HG03432 (cell line): ENCODE measurements around the gene DDN.
A peak's percentile ranks its signal among the peaks of the same experiment; 100 is the strongest.

Experiments
- ATAC-seq: cut with Tn5 transposase; IDR thresholded peaks from one replicate; pipeline ENCODE4 v1.9.1; 2021; ENCODE audit warnings: mild to moderate bottlenecking, moderate library complexity; ENCODE audit not compliant: unreplicated experiment

Gene DDN

DNA sequence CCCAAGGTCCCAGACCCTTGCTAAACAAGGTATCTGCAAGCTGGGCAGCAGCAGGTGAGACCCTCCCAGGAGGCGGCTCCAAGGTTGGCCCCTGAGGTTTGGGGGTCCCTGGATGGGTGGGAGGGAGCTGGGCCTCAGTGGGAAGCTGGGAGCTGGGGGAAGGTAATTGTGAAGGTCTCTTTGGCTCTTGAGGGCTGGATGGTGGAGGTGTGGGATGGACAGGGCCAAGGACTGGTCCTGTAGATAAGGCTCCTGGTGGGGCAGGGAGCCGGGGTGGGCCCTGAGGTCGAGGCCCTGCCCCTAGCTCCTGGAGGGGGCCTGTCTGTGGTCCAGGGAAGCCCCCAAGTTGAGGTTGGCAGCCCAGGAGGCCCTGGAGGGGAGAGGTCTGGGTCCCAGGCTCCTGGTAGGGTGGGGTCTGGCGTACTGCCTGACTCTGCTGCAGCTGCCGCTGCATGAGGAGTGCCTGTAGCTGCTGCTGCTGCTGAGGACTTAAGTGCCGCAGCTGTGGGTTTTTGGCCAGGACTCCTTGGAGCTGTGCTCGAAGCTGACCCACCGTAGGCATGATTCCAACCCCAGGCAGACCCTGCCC is 32.5 kb upstream of the DDN start:
- no peak for ATAC-seq

DNA sequence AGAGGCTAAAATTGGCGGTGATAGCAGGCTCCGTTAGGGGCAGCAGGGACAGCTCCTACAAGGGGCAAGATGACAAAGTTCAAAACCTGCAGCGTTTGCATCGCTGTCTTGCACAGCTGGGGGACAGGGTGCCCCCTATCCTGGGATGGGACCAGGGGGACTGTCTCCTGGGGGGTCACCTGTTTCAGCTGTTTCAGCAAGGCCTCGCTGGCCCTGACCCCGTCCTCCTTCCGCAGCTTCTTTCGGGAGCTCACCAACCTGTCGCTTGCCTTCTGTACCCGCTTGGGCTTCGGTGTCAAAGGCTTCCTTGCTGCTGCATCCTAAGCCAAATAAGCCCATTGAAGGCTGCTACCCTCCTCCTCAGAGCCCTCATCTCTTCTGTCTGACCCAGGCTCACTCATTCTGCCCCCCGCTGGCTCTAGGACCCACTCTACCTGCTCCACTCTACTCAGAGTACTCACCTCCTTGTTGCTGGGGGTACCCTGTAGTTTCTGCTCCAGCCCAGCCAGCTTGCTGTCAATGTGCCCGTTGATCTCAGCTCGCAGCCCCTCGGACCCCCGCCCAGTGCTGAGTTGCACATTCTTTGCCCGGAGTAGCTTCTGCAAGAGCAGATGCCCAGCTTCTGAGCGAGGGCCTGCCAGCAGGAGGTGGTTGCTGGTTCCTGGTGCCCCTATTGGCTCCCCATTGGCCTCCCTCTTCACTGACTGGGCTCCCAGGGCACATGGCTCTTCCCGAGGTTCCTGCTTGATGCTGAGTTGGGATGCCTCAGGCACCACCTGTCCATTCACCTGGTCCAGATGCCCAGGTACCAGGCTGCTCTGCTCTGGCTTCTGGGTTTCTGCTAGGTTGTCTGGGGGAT is 31.8 kb upstream of the DDN start:
- ATAC-seq = no peak

DNA sequence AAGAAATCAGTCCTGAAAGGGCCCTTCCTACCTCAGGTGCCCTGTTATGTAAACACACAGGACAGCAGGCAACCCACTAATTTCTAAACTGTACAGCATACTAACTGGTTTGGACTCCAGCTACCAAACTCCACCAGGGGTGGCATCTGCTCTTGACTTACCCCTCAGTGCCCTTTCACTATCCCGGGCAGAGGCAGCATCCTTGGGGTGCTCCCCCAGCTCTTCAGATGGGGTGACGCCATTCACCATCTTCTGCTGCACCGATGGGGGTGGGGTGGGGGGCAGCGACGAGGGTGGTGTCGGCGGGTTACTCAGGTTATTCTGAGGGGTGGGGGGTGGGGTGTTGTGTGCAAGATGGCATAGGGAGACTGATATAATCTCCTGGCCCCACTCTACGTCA is 30.9 kb upstream of the DDN start:
- ATAC-seq = no peak

DNA sequence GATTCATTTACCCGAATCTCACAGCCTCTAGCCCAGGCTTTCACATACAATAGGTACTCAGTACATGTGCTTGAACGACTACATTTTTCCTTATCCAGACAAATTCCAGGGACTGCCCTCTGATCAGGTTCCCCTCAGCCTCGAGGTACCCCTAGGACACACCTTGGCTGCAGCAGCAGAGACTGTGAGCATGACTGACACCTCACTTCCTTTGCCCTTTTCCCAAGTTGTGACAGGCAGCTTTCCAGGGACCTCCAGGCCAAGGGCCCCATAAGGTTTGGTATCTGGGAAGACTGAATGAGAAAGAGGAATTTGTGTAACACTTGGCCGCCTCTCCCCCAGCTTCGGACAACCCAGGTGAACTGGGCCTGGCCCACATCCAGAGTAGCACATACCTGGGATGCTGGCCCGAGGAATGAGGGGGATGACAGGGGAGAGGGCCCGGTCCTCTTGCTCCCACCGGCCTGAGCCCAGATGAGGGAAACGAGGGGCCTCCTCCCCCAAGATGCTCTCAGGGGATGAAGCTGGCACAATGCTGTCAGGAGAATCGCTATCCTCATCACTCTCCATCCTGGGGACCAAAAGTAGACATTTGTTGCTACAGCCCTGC is 29.6 kb upstream of the DDN start:
- no peak for ATAC-seq

DNA sequence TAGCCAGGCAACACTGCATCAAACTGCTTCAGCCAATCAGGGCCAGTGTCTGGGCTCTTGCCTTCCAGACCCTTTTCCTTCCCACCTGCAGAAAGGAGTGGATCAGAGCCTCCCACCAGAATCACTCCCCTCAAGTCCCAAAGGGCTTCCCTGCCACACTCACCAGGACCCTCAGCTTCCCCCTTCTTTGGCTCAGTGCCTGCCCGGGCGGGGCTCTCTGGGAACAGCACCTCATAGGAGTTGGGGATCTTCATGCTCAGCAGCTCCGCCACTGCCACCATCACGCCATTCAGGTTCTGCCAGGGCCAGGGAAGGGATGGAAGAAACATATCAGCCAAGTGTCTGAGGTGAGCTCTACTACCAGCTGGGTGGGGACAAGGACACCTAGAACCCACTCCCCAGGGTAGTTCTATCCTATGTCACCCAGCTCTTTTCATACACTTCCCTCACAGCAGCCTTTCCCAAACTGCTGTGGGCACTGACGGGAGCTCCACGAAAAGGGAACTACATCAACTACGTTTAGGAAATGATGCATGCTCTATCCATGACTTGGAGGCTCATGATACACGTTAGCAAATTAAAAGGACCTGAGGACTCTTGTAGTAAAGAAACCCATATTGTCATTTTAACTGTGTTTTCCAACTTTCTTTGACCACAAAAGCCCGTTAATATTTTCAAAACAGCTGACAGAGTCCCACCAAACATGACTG is 28.8 kb upstream of the DDN start:
- no peak for ATAC-seq

DNA sequence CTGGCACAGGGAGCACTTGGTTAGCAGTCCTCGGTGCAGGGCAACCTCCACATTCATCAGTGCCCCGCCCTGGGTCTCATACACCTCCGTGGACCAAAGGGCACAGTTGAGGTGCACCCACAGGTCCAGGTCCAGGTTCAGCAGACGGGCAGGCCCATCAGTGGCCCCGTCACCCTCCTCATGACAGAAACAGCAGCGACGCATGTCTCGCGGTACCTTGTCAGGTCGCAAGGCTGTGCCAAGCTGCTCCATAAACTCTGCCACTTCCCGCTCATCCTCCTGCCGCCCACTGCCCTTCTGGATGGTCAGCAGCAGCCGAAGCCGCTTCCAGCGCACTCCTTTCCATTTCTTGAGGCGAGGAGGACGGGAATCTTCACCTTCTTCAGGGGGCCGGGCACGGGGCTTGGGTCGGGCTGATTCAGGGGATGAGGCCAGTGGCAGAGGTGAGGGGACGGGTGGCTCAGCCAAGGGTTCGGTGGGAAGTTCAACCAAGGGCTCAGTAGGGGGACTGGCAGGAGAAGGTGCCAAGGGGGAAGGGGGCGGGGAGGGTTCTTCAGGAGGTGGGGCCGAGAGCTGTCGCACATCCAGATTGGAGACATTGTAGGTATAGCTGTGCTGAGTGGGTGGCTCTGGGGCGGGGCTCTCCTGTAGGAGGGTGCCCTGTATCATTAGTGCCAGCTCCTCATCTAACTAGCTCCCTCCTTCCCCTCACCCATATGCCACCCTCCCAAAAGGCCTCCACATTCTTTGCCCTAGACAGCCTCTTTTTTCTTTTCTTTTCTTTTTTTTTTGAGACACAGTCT is 27.7 kb upstream of the DDN start:
- no peak for ATAC-seq

DNA sequence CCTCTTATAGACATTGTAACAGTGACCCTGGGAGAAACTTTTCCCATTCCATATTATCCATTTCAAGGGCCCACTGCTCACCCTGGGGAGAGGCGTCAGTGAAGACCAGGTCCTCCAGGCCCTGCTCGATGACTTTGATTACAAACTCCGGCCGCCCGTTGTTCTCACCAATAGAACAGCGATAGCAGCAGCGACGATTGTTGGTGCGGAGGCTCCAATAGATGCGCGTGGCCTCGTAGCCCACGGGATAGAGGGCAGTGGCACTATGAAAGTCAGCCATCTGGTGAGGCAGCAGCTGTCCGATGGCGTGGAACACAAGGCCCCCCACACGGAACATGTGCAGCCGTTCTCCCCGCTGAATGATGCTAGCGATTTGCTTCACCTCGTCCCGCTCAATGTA is 26.9 kb upstream of the DDN start:
- no peak for ATAC-seq

DNA sequence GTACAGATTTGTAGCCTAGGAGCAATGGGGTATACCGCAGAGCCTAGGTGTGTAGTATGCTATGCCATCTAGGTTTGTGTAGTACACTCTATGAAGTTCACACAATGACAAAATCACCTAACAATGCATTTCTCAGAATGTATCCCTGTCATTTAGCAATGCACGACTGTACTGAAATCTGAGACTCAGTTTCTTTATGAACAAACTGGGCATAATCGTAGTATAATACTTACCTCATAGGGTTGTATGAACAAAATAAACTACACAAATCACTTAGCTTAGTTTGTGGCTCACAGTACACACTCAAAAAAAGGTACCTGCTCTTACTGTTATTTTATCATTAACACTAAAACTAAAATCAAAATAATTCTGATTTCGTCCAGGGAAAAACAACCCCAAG is 26.3 kb upstream of the DDN start:
- ATAC-seq = no peak

DNA sequence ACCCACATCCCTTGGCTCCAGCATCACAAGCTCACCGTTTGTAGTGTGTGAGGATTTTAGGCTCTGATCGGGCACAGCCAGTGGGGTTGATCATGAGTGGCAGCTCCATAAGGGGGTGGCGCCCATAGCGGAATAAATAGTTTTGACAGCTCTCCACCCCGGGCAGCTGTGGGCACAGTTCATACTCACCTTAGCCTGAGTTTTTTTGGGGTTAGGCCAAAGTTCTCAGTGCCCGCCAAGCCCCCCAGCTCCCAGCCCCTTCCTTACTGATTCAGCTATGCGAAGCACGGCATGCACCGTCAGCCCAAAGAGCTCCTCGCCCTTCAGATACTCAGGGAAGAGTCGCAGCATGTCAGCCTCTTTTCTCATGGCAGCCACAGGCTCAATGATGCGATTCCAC is 25.4 kb upstream of the DDN start:
- ATAC-seq = no peak

DNA sequence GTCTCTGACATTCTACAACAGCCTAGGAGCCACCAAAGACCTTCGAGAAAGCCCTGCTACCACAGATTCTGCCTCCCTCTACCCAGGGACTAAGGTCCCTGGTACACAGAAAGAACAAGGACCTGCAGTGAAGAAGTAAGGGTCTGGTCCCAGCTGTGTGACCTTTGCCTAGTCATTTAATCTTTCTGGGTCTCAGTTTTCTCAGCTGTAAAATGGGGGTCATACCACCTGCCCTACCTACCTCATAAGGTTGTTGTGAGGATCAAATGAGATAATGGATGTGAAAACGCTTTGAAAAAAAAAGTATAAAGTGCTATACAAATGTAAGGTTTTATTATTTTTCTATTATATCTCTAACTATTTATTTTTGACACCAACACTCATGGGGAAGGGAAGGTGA is 24.6 kb upstream of the DDN start:
- no peak for ATAC-seq

DNA sequence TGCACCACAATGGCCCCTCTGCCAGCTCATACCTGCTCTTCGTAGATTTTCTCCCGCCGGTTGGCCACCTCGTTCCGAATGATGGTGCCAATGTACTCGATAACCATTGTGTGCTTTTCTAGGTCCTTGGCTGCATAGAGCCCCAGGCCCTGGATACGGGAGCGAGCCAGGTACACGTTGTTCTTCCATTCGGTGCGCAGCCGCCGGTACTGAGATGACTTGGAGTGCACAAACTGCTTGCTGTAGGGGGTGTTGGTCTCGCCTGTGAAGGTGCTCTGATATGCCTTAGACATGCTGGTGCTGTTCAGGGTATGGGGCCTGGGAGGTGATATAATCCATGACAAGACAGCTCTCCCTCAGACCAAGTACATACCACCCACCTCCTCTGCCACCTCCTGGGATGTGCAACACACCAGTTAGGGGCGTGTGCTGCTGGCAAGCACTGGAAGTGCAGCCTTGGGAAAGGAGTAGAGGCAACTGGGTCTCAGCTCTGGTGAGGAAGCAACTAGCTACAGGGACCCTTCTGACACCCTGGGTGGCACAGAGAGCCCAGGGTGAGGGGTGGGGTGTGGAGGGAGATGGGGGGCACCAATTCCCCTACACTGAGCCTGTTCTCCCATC is 23.5 kb upstream of the DDN start:
- ATAC-seq = no peak

DNA sequence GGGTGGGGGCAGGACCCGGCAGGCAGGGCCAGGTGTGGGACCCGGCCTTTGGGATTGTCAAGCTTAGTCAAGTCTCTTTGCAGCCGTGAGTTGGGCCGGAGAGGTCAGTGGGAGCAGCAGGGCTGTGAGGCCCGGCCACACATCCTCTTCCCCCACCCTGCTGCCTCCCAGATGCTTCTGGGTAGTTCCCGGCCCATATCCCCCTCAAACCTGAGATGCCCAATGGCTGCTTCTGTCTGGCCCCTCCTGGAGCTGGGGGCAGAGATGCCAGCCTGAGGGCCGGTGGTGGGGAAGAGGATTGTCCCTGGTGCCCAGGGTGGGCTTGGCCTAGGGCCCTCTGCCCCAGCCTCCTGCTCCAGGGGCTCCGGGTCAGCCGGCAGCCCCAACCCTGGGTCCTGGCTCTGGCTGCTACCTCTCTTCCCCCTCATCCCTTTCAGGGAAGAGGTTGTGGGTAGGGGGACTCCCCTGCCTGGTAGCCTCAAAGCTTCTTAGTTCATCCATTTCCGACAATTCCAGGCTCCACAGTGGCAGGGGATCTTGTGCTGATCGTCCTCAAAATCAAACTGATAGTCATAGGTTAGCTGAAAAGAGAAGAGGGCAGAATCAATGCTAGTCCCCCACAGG is 22.2 kb upstream of the DDN start:
- ATAC-seq = no peak

DNA sequence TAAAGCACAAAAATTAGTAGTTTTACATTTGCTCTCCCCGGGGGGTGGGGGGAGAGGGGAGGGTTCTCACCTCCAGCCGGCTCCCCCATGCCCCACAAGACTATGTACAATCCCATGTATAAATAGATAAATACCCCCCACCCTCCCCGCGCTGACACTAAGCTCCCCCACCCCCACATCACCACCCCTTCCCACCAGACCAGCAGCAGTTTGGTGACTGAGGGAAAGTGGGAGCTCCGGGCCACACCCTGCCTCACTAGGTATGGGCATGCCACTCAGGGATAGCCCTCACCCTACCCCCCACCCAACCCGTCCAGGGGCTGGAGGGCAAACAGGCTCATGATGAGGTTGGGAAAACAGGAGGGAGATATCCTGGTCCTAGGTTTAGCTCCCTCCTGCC is 21.3 kb upstream of the DDN start:
- no peak for ATAC-seq

DNA sequence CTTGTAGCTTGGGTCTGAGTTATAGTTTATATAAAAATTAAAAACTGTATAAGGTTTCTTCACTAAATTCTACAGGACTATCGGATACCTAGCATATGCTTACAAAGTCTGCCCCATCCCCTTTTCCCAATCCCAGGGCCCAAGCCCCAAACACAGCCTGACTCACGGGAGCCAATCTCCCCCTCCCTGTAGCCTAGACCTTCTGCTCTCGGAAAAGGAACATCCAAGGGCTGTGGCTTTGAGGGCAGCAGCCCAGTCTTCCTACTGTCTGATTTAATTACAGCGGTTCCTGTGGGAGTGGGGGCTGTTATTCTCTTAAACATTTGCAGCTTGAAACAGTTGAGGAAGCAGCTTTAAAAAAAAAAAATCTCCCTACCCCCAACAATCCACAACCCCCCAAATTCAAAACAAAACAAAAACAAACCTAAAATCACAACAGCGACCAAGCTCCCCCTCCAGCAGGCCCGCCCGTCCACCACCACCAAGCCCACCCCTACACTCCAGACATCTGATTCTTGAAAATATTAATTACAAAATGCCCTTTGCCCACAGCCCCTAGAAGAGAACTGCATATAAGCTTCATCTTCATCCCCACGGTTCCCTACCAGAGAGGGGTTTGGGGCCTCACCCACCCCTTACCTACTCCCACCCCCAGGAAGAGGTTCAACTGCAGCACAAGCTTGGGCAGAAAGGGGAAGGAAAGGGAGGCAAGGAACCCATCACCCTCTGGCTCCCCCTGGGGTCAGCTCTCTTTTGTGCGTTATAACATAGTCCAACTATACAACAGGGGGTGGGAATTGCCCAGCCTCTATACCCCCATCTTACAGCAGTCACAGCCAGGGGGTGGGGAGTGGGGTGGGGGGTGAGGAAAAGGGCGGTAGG is 20.5 kb upstream of the DDN start:
- no peak for ATAC-seq

DNA sequence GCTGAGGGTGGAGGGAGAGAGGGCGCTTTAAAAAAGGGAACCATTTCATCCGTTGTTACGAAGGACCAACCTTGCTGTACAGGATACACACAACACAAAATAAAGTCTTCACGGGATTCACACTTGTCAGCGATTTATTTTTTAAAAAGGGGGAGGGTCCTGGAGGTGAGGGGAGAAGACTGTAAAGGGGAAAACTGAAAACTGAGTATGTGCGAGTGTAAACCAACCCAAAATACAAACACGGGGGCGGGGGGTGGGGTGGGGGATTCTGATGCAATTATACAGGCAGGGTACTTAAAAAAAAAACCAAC is 19.9 kb upstream of the DDN start:
- peak; percentile 18 for ATAC-seq

DNA sequence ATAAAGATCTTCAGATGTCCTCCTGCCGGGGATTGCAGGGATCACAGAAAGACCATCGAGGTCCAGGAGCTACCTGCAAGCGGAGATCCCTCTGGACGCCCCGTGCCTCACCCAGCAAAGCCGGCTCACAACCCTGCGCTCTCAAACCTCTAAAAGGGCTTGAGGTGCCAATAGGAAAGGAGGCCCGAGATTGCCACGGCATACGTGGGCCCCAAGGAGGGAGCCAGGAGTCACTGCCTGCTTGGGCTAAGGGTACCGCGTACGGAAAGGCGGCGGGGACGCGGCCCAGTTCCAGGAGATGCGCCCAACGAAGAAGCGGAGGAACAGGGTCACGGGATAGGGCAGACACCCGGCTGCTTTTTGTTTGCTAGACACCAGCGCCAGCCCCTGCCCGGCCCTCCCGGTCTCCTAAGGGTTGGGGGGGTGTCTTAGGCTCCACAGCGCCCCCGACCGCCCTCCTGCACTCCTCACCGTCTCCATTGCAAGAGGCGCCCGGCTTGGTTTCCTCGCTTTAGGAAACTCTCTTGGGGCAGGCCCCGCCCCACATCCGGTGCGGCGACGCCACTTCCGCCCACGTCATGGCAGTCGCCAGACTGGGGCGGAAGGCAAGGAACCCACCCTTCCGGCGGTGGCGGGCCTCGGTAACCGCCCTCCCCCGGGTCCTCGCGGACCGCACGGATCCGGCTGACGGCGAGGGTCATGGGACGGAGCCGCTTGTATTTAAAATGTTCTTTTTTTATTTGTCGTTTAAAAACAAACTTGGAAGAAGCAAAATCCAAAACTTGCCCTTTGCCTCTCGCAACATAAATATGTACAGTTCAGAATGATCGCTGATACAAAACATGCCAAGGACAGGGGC is 19.3 kb upstream of the DDN start, which contains the start of gene PRKAG1:
Gene PRKAG1, minus strand, starts transcription at position 516 of the 859 bp plus-strand sequence. Its CDS starts 36 bp downstream, at position 480.
- peak; percentile 90 for ATAC-seq

DNA sequence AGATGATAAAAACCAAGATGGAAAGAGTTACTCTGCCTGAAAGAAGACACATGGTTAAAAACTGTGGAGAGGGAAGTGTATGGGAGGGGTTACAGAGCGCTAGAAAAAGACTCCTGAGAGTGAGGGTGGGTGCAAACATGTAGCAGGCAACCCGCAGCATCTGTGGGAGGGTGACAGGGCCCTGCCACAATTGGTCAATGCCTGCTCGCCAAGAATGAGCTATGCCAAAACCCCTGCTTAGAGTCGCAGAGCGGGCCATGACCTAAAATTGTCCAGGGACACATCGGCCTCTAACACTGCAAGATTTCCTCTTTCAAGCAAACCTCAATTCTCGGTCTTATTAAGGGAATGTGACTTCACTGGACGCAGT is 18.7 kb upstream of the DDN start:
- ATAC-seq = peak; percentile 3

DNA sequence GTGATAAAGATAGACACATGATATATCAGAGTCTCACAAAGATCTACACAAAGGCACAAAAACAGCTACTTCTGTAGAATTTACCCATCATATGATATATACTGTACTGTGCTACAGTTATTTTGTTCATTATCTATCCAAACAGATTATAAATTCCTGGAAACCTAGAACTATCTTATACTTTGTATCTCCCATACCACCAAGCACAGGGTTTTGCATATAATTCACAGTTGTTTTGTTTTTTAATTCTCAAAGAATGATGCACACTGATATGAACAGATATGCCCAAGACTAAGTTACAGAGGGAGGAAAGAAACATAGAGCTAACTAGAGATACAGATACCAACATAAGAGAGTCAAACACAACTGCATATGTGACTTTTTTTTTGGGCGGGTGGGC is 16.0 kb upstream of the DDN start:
- ATAC-seq = no peak
